CD14-positive monocyte (primary cell): Measurements from ENCODE around the gene CHRNB4. TPM values are rescaled to one million over a fixed set of nuclear protein-coding genes. Genes with fewer than 3 reads are reported as not detected.

ENCODE experiments used
- DNase-seq, 3 donors: peaks; one replicate each; pipeline ENCODE4 v3.0.0-alpha.2; 2011 to 2022
- H2AFZ ChIP-seq: 2 replicates; pipeline ENCODE4 v1.6.0; 2012; ENCODE audit warnings: mild to moderate bottlenecking, low read depth, low read length, inconsistent platforms; ENCODE audit not compliant: insufficient read depth, poor library complexity, severe bottlenecking
- H3K27ac ChIP-seq, 2 donors: 1 replicate in 1 of 2; 2 replicates in 1 of 2; pipeline ENCODE4 v1.5.1; 2012 to 2013; ENCODE audit warnings: low read length in 2 of 2, control low read depth in 1 of 2, inconsistent platforms in 1 of 2, low read depth in 1 of 2, mild to moderate bottlenecking in 1 of 2
- H3K27me3 ChIP-seq, 2 donors: one replicate each; pipeline versions ENCODE4 v1.6.0 to v1.6.1; 2011 to 2013; ENCODE audit warnings: low read length in 2 of 2; ENCODE audit not compliant: control insufficient read depth in 2 of 2, insufficient read depth in 2 of 2
- H3K36me3 ChIP-seq, 2 donors: replicated peaks in 1 of 2; 1 replicate in 1 of 2; 2 replicates in 1 of 2; pipeline versions ENCODE4 v1.5.1 to v1.6.1; 2012 to 2013; ENCODE audit warnings: low read length in 2 of 2, control low read depth in 1 of 2, inconsistent platforms in 1 of 2, mild to moderate bottlenecking in 1 of 2; ENCODE audit not compliant: insufficient read depth in 2 of 2, control insufficient read depth in 1 of 2
- H3K4me1 ChIP-seq, 2 donors: 1 replicate in 1 of 2; 2 replicates in 1 of 2; pipeline versions ENCODE4 v1.5.1 to v1.6.1; 2012 to 2013; ENCODE audit warnings: low read length in 2 of 2, control low read depth in 1 of 2, inconsistent platforms in 1 of 2, mild to moderate bottlenecking in 1 of 2, moderate library complexity in 1 of 2; ENCODE audit not compliant: insufficient read depth in 2 of 2, control insufficient read depth in 1 of 2
- H3K4me2 ChIP-seq: replicated peaks from 2 replicates; pipeline ENCODE3; 2012; ENCODE audit warnings: low read length, moderate library complexity, mild to moderate bottlenecking; ENCODE audit not compliant: poor library complexity, severe bottlenecking; ENCODE audit errors: extremely low read depth
- H3K4me3 ChIP-seq, 3 experiments: fragments of 200-600 bp in 1 of 3; sonication (generic) in 1 of 3; replicated peaks in 1 of 3; 1 replicate in 2 of 3; 2 replicates in 1 of 3; pipeline ENCODE4 v1.5.1; 2011 to 2013; ENCODE audit warnings: low read length in 3 of 3, mild to moderate bottlenecking in 3 of 3, control low read depth in 2 of 3, low read depth in 2 of 3, inconsistent platforms in 1 of 3, moderate library complexity in 1 of 3
- H3K79me2 ChIP-seq: 2 replicates; pipeline ENCODE4 v1.6.0; 2012; ENCODE audit warnings: mild to moderate bottlenecking, control low read depth, inconsistent platforms, low read length, moderate library complexity; ENCODE audit not compliant: insufficient read depth
- H3K9ac ChIP-seq: 2 replicates; pipeline ENCODE4 v1.6.0; 2017; ENCODE audit warnings: low read length, mild to moderate bottlenecking; ENCODE audit not compliant: insufficient read depth, poor library complexity, severe bottlenecking
- H3K9me3 ChIP-seq, 2 donors: replicated peaks in 1 of 2; 1 replicate in 1 of 2; 2 replicates in 1 of 2; pipeline versions ENCODE4 v1.5.1 to v1.6.1; 2012 to 2013; ENCODE audit warnings: low read length in 2 of 2, control low read depth in 1 of 2; ENCODE audit not compliant: control insufficient read depth in 1 of 2, insufficient read depth in 1 of 2
- H4K20me1 ChIP-seq: 2 replicates; pipeline ENCODE4 v1.6.0; 2012; ENCODE audit warnings: mild to moderate bottlenecking, low read length, control low read depth, moderate library complexity; ENCODE audit not compliant: insufficient read depth
- H3K27ac Mint-ChIP-seq, 7 donors: one replicate each; pipeline ENCODE4 v1.8.0; 2020; ENCODE audit warnings: mild to moderate bottlenecking in 7 of 7, mixed read lengths in 7 of 7, moderate library complexity in 6 of 7, inconsistent platforms in 2 of 7
- H3K27me3 Mint-ChIP-seq, 3 donors: one replicate each; pipeline ENCODE4 v1.8.0; 2021 to 2022; ENCODE audit warnings: low read depth in 3 of 3, mild to moderate bottlenecking in 3 of 3, mixed read lengths in 3 of 3, moderate library complexity in 3 of 3, inconsistent platforms in 1 of 3
- H3K36me3 Mint-ChIP-seq, 2 donors: one replicate each; pipeline ENCODE4 v1.8.0; 2020; ENCODE audit warnings: mixed read lengths in 2 of 2, inconsistent platforms in 1 of 2, mild to moderate bottlenecking in 1 of 2
- H3K4me1 Mint-ChIP-seq: one replicate; pipeline ENCODE4 v1.8.0; 2020; ENCODE audit warnings: mild to moderate bottlenecking, mixed read lengths
- H3K4me3 Mint-ChIP-seq, 2 donors: one replicate each; pipeline ENCODE4 v1.8.0; 2020; ENCODE audit warnings: mild to moderate bottlenecking in 2 of 2, mixed read lengths in 2 of 2, moderate library complexity in 1 of 2
- H3K9me3 Mint-ChIP-seq, 7 donors: one replicate each; pipeline ENCODE4 v1.8.0; 2020 to 2022; ENCODE audit warnings: mixed read lengths in 7 of 7, mild to moderate bottlenecking in 6 of 7, moderate library complexity in 6 of 7, inconsistent platforms in 2 of 7
- WGBS: methylation state at CpG from one replicate; pipeline ENCODE4 v1.1.5; 2013; ENCODE audit warnings: missing lambda C conversion rate; ENCODE audit not compliant: insufficient coverage; 5-methylcytosine and 5-hydroxymethylcytosine counted together
- intact Hi-C, 2 donors: fragments of 100-400 bp; cut with micrococcal nuclease; formaldehyde crosslinking; loops; one replicate each; pipeline versions ENCODE4 v1.15.0 to v1.15.1; 2023
- polyA plus RNA-seq, 3 donors: library from polyadenylated mRNA; depleted of rRNA in 1 of 3; unstranded in 2 of 3; stranded (reverse) in 1 of 3; fragments of 300-500 nt in 2 of 3; fragments of >200 nt in 1 of 3; fragmentation: Illumina TruSeq in 2 of 3; gene quantifications; 1 replicate in 2 of 3; 2 replicates in 1 of 3; pipeline ENCODE4 v1.2.3, GENCODE V29; 2012 to 2021
- TF ChIP-seq, protein P1 (sequence below): fragments of 200-600 bp; IDR thresholded peaks from one replicate; pipeline ENCODE4 v1.8.0; 2022; ENCODE audit warnings: antibody characterized with exemption, mild to moderate bottlenecking

CHRNB4 gene
- polyA plus RNA-seq, 3 donors: not detected

DNA sequence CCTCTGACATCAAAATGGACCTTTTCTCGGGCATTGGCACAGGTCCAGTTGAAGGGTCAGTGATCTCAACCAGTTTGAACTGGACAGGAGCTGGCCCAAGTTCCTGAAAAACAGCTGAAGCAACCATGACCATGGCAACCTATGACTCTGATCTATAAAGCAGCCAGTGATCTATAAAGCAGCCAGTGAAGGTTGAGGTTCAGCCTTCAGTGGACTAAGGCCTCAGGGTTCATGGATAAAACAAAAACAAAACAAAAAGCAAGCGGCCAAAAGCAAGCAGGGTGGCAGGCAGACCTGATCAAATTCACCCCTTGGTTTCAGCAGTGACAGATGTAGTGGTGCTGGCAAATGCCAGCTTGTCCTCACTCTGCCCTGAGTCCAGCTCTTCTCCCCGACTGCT, 10.0 kb upstream of the CHRNB4 start:
- no peaks in the 10 kb centered on the region for H3K27me3 ChIP-seq
- H3K36me3 ChIP-seq: no peaks in the 10 kb centered on the region
- TF ChIP-seq, protein P1, sequence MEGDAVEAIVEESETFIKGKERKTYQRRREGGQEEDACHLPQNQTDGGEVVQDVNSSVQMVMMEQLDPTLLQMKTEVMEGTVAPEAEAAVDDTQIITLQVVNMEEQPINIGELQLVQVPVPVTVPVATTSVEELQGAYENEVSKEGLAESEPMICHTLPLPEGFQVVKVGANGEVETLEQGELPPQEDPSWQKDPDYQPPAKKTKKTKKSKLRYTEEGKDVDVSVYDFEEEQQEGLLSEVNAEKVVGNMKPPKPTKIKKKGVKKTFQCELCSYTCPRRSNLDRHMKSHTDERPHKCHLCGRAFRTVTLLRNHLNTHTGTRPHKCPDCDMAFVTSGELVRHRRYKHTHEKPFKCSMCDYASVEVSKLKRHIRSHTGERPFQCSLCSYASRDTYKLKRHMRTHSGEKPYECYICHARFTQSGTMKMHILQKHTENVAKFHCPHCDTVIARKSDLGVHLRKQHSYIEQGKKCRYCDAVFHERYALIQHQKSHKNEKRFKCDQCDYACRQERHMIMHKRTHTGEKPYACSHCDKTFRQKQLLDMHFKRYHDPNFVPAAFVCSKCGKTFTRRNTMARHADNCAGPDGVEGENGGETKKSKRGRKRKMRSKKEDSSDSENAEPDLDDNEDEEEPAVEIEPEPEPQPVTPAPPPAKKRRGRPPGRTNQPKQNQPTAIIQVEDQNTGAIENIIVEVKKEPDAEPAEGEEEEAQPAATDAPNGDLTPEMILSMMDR: no peak
- no peaks in the 10 kb centered on the region for H3K9me3 ChIP-seq
- H4K20me1 ChIP-seq: no peaks in the 10 kb centered on the region
- H3K4me1 ChIP-seq: no peaks in the 10 kb centered on the region
- Mint-ChIP-seq H3K4me1 (no peaks in the 10 kb centered on the region), H3K27me3 (peaks cover 1 to 4% (median 1%) of the 10 kb centered on the region in 3 donors), H3K4me3 (no peak overlapping the region), H3K36me3 (no peaks in the 10 kb centered on the region), H3K9me3 (no peaks in the 10 kb centered on the region), H3K27ac (no peak overlapping the region)
- no peak overlapping the region for H2AFZ ChIP-seq
- no peak overlapping the region for H3K4me3 ChIP-seq
- H3K27ac ChIP-seq: no peak overlapping the region
- no peak overlapping the region for H3K9ac ChIP-seq
- H3K79me2 ChIP-seq: no peaks in the 10 kb centered on the region
- DNase-seq: no peak
- no peak overlapping the region for H3K4me2 ChIP-seq
- intact Hi-C loops: no loop called here
- WGBS: 93% methylated on average over 3 of the region's 3 CpGs

DNA sequence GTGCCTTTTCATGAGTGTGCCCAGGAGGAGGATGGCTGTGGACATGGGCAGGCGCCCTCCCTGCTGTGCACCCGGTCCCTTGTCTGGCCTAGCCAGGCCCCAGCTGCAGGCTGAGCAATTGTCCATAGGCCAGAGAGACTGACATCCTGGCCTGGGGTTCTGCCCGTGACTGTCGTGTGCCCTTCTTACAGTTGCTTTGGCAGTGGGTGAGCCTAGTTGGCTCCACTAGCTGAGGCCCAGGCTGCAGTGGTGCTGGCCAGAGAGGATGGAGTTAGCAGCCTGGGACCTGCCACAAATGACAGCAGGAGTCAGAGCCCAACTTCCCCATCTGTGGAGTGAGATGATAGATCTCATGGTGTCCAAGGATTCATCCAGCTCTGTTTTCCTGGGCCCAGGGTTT, 9.0 kb upstream of the CHRNB4 start:
- Mint-ChIP-seq H3K36me3 (no peaks in the 10 kb centered on the region), H3K27ac (no peak overlapping the region), H3K27me3 (peaks cover 1 to 4% (median 1%) of the 10 kb centered on the region in 3 donors), H3K4me1 (no peaks in the 10 kb centered on the region), H3K9me3 (no peaks in the 10 kb centered on the region), H3K4me3 (no peak overlapping the region)
- no peaks in the 10 kb centered on the region for H3K27me3 ChIP-seq
- TF ChIP-seq, protein P1: no peak
- intact Hi-C loops: no loop called here
- H3K4me2 ChIP-seq: no peak overlapping the region
- no peak overlapping the region for H3K4me3 ChIP-seq
- H3K4me1 ChIP-seq: no peaks in the 10 kb centered on the region
- H3K27ac ChIP-seq: no peak overlapping the region
- no peaks in the 10 kb centered on the region for H4K20me1 ChIP-seq
- H3K9me3 ChIP-seq: no peaks in the 10 kb centered on the region
- no peak overlapping the region for H3K9ac ChIP-seq
- H2AFZ ChIP-seq: no peak overlapping the region
- no peaks in the 10 kb centered on the region for H3K36me3 ChIP-seq
- H3K79me2 ChIP-seq: no peaks in the 10 kb centered on the region
- WGBS: 97% methylated on average over 4 of the region's 4 CpGs
- no peak for DNase-seq
